PFSK-1 (cell line): Measurements from ENCODE around the gene UNC5B.

ENCODE experiments used
- POLR2AphosphoS5 ChIP-seq: IDR thresholded peaks from 2 replicates; pipeline ENCODE4 v1.6.1; 2012; ENCODE audit warnings: low read depth, mild to moderate bottlenecking, control low read depth, low read length, moderate library complexity
- SIN3A ChIP-seq: IDR thresholded peaks from 2 replicates; pipeline ENCODE4 v1.6.1; 2012; ENCODE audit warnings: mild to moderate bottlenecking, low read length, moderate library complexity, borderline replicate concordance; ENCODE audit not compliant: insufficient read depth
- TAF1 ChIP-seq: IDR thresholded peaks from 2 replicates; pipeline ENCODE4 v1.6.1; 2012; ENCODE audit warnings: low read length, control low read depth, borderline replicate concordance; ENCODE audit not compliant: insufficient read depth

DNA sequence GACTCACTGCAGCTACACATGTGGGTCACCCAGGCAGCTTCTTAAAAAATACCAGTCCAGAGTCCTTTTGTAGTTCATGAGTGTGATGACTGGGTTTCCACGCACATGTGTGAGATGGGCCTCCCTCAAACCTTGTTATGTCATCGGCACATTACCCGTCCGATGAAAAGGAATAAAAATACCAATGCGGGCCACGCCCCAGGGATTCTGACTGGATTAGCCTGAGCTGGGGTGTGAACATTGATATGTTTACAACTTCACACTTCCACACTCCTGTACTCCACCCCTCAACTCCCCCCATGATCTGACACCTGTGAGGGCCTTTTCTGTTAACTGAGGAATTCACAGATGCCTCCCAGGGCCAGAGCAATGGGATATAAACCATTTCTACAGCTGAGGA, 112.9 kb downstream of the UNC5B start:
- TF ChIP-seq TAF1 (no peak), POLR2AphosphoS5 (no peak), SIN3A (no peak)
